ENCODE measurements around the gene WDFY2. TPM values are rescaled to one million over a fixed set of nuclear protein-coding genes. Genes with fewer than 3 reads are reported as not detected.

The WDFY2 gene
- total RNA-seq, 1 experiment from 2014 or later: 4.1 TPM

- Histone ChIP-seq H4K20me1 (ENCODE audit: low read length) (no peaks in the 10 kb centered on the region), H3K9me3 (ENCODE audit: low read length) (0 out of 2 replicates have a peak, but pooled peaks cover 7% of the 10 kb centered on the region), H3K36me3 (ENCODE audit: low read depth, low read length) (peaks cover 31% of the 10 kb centered on the region), H3K4me3 (ENCODE audit: low read length) (no peak overlapping the region), H3K79me2 (ENCODE audit: low read length) (no peaks in the 10 kb centered on the region), H3K4me1 (ENCODE audit: insufficient read depth, low read length) (no peaks in the 10 kb centered on the region), H2AFZ (ENCODE audit: low read length) (no peak overlapping the region), H3F3A (ENCODE audit: low read length, unreplicated experiment) (no peaks in the 10 kb centered on the region), H3K9ac (ENCODE audit: low read length) (no peak overlapping the region), H3K27ac (ENCODE audit: low read length) (no peak overlapping the region), H3K27me3 (ENCODE audit: low read length) (no peaks in the 10 kb centered on the region), H3K9me2 (replicated peaks; ENCODE audit: low read length) (no peaks in the 10 kb centered on the region), H3K4me2 (ENCODE audit: low read length) (no peak overlapping the region)
- intact Hi-C loops (cut with micrococcal nuclease): no loop called here
- POLR2A ChIA-PET (ENCODE audit: unreplicated experiment): interaction anchor here (0.7 kb wide), 1 partner anchor 181 kb away, joined by 5 read pairs; no protein-coding TSS in a partner anchor
- CTCF ChIA-PET: no interaction called here
- DNase-seq (no peak), ATAC-seq (no peak)
- no peak for TF ChIP-seq EZH2 (IDR thresholded peaks at IDR 0.05; ENCODE audit: low read length, unreplicated experiment)
- TF ChIP-seq EZH2phosphoT487 (IDR thresholded peaks at IDR 0.05; ENCODE audit: borderline replicate concordance, low read length): no peak
- no peak for TF ChIP-seq CTCF (conservative IDR thresholded peaks at IDR 0.05; ENCODE audit: low read depth, low read length)
- no TSS peak for BruUV-seq (replicated peaks)
Measured at GRCh38 chr13:51746802-51747201, 162.5 kb downstream of the WDFY2 start.

- CTCF ChIA-PET: no interaction called here
Measured at GRCh38 chr13:51747438-51748434, 163.5 kb downstream of the WDFY2 start.

More at GRCh38 chr13:51747438-51748434, 163.5 kb downstream of the WDFY2 start:
- no peak overlapping the region for H3K4me3 ChIP-seq (ENCODE audit: low read length)
- DNase-seq (no peak), ATAC-seq (no peak)
- no peak overlapping the region for H3K27ac ChIP-seq (ENCODE audit: low read length)
- H3K36me3 ChIP-seq (ENCODE audit: low read depth, low read length): peaks cover 31% of the 10 kb centered on the region
- H2AFZ ChIP-seq (ENCODE audit: low read length): no peak overlapping the region
- no peak overlapping the region for H3K9ac ChIP-seq (ENCODE audit: low read length)
- TF ChIP-seq CTCF (conservative IDR thresholded peaks at IDR 0.05; ENCODE audit: low read depth, low read length) (no peak), EZH2phosphoT487 (IDR thresholded peaks at IDR 0.05; ENCODE audit: borderline replicate concordance, low read length) (no peak), EZH2 (IDR thresholded peaks at IDR 0.05; ENCODE audit: low read length, unreplicated experiment) (no peak)
- no peaks in the 10 kb centered on the region for H3F3A ChIP-seq (ENCODE audit: low read length, unreplicated experiment)
- H3K9me2 ChIP-seq (replicated peaks; ENCODE audit: low read length): no peaks in the 10 kb centered on the region
- H4K20me1 ChIP-seq (ENCODE audit: low read length): no peaks in the 10 kb centered on the region
- H3K4me2 ChIP-seq (ENCODE audit: low read length): no peak overlapping the region
- POLR2A ChIA-PET (ENCODE audit: unreplicated experiment): no interaction called here
- no peaks in the 10 kb centered on the region for H3K27me3 ChIP-seq (ENCODE audit: low read length)
- no peaks in the 10 kb centered on the region for H3K79me2 ChIP-seq (ENCODE audit: low read length)
- H3K9me3 ChIP-seq (ENCODE audit: low read length): 0 out of 2 replicates have a peak, but pooled peaks cover 7% of the 10 kb centered on the region
- no peaks in the 10 kb centered on the region for H3K4me1 ChIP-seq (ENCODE audit: insufficient read depth, low read length)
- no TSS peak for BruUV-seq (replicated peaks)
- intact Hi-C loops (cut with micrococcal nuclease): no loop called here

Data from PC-3 (cell line).